ENCODE data around the gene P2RY2.
A peak's percentile ranks its signal among the peaks of the same experiment; 100 is the strongest.

P2RY2 gene

GRCh38 chr11:73246303-73246702 is 28.2 kb downstream of the P2RY2 start:
- no peak for DNase-seq

DNA sequence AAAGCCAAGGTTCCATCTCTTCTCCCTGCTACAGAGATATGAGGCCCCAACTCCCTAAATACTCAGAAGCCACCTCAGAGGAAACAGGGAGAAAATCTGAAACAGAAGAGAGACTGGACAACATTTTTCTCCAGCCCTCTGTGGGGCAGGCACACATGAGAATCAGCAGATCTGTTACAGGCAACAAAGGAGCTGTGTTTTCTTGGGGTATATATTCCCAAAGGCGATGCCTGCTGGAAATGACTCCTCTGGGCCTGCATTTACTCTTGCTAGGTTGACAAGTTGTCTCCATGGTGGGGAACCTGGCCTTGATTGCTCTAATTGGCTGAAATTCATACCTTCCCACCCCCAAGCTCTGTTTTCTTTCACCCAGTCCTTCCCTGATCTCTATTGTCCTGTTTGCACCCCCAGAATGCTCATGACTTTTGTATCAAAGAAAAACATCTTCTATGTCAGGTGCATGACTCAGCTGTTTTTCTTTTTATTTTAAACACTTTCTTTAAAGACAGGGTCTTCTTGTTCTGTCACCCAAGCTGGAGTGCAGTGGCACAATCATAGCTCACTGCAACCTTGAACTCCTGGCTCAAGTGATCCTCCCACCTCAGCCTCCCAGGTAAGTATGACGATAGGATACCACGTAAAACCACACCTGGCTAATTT is 30.6 kb downstream of the P2RY2 start:
- DNase-seq: no peak

- DNase-seq: no peak
Observed at GRCh38 chr11:73249304-73249703, 31.2 kb downstream of the P2RY2 start.

GRCh38 chr11:73249853-73250783 is 32.0 kb downstream of the P2RY2 start:
- DNase-seq: no peak

DNA sequence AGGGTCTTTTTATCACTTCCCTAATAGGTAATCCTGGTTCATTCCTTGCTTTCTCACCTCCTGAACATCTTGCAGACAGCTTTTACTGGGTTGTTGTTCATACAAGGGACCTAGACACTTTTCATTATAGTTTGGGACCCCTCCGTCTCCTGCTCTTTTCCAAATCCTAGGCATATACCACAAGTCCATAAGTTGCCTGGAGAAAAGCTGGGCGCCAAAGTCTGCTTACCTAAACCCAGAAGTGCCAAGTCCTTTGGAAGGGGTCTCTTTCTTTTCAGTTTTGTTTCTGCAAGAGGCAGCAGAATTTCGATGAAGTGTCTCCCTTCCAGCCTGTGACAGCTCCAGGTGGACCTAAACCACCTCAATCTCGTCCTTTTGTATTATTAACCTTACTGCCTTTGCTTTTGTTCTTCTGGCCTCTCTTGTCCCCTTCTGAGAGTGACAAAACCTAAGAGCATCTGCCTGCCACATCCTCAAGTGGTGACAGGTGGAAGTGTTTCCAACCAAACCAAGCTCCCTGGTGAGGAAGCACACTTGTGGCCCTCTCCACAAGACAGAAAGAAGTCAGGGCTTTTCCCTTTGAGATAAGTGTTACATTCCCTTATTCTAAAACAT is 34.6 kb downstream of the P2RY2 start:
- DNase-seq: no peak

DNA sequence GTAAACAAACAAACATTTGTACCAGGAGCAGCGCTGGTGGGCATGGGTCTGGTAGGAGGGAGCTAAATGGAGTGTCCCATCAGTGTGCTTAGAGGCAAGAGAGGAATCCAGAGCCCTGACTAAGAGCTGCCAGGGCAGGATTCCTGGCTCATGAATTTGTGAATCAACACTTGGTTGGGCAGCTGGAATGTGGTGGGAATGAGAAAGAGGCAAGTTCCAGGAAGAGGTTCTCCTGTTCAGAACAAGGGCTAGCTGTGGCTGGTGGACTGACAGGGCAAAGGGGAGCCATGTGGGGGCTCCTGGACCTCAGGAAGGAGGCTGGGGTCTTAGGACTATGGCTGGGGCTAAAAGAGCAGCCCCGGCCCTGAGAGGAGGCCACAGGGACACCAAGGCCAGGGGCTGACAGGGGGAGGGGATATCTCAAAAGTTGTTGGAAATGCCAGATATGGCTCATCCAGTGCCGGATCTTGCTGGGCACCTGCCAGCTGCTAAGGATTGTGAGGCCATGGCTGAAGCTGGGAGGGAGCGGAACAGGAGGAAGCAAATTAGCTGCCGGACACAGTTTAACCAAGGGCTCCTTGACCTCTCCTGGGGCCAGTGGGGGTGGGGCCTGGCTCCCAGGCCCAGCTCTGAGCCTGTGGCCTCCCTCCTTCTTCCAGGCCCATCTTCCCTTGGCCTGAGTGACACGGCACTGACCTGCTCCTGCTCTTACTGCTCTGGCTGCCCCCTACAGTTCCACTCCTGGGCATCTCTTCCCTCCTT is 39.4 kb downstream of the P2RY2 start:
- peak; percentile 93 for DNase-seq

- no peak for DNase-seq
Observed at GRCh38 chr11:73258104-73259035, 40.3 kb downstream of the P2RY2 start.

DNA sequence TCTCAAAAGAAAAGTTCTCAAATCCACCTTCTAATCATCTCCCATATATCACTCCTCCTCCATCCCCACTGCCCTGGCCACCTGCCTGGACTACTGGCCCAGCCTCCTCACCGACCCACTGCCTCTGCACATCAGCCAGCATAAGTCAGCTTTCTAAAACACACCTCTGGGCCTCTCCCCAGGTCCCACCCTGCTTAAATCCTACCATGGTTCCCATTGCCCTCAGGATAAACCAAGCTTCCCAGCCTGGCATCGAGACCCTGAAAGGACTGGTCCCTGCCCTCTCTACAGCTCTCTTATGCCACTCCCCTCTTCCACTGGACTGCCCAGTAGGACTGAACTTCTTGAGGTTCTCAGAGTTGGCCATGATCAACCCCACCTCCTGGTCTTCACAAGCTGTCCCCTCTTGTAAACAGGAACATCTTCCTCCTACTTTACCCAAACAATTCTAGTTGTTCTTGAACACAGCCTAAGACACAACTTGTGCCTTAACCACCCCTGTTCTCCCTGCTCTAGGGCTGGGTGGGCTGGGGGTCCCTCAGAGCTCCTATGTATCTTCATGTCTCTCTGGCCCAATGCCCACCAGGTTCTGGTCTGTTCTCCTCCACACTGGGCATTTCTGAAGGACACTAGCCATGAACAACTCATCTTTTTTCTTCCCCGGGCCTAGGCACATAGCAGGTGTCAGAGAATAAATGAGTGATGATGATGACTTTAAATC is 41.5 kb downstream of the P2RY2 start:
- DNase-seq: no peak

DNA sequence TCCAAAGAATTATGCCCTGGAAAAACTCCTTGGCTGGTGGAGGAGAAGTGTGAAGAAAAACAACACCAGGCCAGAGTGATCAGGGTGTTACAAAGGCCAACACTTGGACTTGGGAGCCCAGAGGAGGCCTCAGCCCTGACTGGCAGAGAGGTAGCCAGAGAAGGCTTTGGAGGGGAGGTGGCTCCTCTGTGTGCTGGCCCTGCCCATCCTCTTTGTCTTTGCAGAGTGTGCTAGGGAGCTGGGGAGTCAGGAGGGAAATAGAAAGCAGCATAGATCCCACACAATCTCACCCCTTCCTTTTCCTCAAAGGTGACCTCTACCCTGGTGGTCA is 42.0 kb downstream of the P2RY2 start:
- no peak for DNase-seq

DNA sequence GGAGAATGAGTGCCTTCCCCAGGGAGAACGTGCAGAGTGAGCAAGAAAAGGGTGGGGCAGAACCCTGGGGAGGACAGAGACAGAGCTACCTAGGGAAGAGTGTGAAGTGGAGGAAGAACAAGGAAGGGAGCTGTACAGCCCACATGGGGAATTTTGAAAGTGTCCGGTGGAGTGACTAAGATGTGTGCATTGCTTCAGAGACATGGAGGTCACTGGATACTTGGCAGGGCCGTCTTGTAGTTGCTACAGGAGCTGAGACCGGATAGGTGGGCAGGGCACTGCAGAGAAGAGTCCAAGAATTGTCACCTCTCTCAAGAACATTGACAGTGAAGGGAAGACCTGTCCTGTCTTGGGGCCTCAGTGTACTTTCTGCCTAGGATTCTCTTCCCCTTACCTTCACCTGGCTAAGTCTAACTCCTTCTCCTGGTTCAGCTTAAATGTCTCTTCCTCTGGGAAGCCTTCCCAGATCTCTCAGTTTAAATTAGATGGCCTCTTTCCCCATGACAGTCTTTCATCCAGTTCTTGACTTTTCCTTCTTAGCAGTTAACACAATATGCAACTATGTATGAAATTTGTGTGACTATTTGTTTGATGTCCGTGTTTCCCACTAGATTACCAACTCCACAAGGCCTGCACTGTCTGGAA is 44.9 kb downstream of the P2RY2 start:
- no peak for DNase-seq

DNA sequence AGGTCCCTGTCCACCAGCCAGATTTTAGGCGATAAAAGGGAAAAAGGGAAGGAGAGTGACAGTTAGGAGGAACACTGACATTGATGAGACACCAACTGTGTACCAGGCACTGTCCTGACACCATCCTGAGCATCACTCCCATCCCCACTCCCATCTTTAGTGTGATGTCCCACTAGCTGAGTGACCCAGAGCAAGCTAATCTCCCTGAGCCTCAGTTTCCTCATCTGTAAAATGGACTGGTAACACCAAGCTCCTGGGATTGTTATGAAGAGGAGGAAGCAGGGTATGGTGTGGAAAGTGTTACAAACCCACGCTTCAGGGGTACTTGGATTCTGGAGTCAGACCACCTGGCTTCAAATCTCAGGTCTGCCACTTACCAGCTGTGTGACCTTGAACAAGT is 45.6 kb downstream of the P2RY2 start:
- no peak for DNase-seq

DNA sequence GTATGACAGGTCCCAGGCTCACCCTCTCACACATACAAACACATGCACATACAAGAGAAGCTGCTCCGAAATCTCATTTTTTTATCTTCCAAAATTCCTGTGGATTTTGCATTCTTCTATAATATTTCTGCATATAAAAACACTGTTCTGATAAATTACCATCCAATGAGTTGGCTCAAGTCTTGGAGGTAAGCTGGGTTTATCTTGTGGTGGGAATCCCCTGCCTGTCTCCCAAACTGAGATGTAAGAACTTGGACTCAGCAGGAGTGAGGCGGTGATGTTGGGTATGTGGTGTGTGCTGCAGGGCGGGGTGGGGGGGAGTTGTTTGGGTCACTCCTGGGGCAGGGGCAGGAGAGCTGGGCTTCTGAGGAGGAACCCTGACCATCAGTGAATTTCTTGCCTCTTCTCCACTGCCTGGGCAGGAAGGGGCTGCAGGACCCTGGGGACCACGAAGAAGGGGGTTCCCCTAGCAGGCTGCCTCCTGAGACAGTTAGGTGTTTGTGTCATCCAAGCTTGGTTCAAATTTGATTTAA is 47.3 kb downstream of the P2RY2 start:
- DNase-seq: no peak

DNA sequence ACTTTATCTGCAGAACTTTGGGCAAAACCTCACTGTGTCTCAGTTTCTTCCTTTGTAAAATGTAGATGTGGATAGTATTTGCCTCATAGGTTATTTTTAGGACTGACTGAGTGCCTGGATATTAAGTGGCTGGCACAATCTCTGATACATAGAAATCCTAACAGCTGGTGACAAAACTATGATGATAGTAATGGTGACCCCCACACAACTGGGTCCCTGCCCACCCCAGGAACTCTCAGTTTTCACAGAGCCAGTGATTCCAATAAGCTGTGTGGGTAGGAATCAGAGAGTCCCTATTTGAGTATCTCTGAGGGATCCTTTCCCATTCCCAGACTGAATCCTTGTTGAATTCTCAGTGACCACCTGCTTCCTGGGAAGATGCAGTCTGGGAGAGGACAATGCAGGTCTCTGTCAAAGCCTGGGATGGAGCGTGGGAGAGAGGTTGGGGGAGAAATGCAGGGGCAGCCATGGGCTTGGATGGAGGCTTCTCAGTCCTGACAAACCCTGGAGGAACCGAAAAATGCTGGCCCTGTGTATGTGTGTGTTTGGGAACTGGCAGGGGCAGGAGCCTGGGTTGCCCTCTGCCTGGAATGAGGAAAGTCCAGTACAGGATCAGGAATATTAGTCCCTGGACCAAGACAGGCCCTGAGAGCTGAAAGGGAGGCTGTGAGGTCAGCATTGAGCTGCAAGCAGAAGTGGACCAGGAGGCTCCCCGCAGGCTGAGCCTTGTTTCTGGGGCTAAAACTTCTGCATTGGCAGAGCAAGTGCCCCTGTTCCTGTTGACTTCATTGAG is 48.0 kb downstream of the P2RY2 start:
- no peak for DNase-seq

DNA sequence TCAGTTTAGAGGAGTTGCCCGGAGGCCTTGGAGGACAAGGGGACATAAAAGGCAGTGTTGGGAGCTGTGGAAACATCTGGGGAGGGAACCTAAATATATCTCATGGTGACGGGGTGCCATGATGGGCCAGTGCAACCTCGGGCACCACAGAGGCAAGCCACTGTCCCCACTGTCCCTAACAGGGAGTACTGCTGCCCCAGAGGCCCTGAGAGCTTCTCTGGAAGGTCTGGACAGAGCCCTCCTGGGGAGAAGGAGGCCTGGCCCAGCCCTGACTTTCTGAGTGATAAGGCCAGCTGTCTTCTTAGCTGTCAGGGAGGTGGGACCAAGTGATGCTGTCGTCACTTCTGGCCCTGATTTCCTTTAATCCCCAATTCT is 48.6 kb downstream of the P2RY2 start:
- DNase-seq: no peak

- no peak for DNase-seq
Observed at GRCh38 chr11:73267122-73267846, 49.2 kb downstream of the P2RY2 start.

DNA sequence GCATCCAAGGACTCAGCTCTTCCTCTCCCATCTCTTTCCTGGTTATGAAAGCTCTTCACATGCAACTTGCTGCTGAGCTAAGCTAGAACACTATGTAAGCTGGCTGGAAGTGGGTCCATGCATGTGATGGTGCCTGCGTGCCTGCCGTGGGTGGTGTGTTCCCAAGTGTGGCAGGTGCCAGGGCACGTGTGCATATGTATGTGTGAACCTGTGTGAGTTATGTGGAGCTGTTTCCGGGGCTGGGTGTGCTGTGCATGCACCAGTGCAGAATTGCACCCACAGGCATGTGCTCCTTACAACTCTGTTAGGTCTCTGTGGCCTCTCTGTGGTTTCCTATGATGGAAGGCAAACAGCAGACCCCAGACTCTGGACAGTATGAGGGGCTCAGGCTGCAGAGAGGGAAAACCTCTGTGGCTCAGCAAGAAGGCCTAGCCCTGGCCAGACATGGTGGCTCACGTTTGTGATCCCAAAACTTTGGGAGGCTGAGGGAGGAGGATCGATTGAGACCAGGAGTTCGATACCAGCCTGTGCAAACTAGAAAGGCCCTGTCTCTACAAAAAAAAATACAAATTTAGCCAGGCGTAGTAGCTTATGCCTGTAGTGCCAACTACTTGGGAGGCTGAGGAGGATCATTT is 49.9 kb downstream of the P2RY2 start:
- no peak for DNase-seq

- DNase-seq: no peak
Observed at GRCh38 chr11:73268671-73269271, 50.7 kb downstream of the P2RY2 start.

- DNase-seq: no peak
Observed at GRCh38 chr11:73269459-73270015, 51.5 kb downstream of the P2RY2 start.

All from fibroblast of skin of right quadriceps (primary cell).